ENCODE measurements around the gene CEACAM19.

- no peak for TF ChIP-seq EZH2phosphoT487 (IDR thresholded peaks at IDR 0.05)
- no peak for TF ChIP-seq EZH2 (IDR thresholded peaks at IDR 0.05)
These were observed 59.8 kb downstream of the CEACAM19 start for GRCh38 chr19:44731081-44731480.
